Skeletal muscle satellite cell (primary cell): ENCODE measurements around the gene CORO7. TPM values are rescaled to one million over a fixed set of nuclear protein-coding genes. Genes with fewer than 3 reads are reported as not detected.

Experiments used
- small RNA-seq: library from RNA; depleted of rRNA; stranded (forward); fragments of <200 nt; gene quantifications from one replicate; pipeline ENCODE3, GENCODE V24; 2012

CORO7 gene

Small RNA genes within 50 kb of the gene (small RNA-seq; reads per million reads assigned to genes)
- gene AC012676.2: not detected
